KG1 (cell line): ENCODE data around the gene IKZF1.
"Not testable (repeated sequence)": the region's sequence is repeated elsewhere in the genome, so short reads cannot be mapped to it uniquely, and the experiment has no call there.

Experiments used
- DNase-seq: peaks from one replicate; lab custom pipeline; 2025; lab: John Stamatoyannopoulos, UW

IKZF1 gene

DNA sequence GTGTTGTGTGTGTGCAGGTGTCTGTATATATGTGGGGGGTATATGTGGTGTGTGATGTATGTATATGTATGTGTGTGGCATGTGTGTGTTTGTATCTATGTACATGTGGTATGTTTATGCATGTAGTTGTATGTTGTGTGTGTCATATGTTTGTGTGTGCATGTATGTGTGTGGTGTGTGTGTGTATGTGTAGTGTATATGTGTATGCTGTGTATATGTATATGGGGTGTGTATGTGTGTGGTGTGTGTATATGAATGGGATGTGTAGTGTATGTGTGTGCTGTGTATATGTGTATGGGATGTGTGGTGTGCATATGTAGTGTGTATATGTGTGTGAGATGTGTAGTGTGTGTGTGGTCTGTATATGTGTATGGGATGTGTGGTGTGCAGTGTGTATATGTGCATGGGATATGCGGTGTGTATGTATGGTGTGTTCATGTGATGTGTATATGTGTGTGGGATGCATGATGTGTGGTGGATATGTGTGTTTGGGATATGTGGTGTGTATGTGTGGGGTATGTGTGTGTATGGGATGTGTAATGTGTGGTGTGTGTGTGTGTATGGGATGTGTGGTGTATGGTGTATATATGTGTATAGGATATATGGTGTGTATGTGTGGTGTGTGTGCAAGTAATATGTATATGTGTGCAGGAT, 30.0 kb downstream of the IKZF1 start:
- no peak for DNase-seq

DNA sequence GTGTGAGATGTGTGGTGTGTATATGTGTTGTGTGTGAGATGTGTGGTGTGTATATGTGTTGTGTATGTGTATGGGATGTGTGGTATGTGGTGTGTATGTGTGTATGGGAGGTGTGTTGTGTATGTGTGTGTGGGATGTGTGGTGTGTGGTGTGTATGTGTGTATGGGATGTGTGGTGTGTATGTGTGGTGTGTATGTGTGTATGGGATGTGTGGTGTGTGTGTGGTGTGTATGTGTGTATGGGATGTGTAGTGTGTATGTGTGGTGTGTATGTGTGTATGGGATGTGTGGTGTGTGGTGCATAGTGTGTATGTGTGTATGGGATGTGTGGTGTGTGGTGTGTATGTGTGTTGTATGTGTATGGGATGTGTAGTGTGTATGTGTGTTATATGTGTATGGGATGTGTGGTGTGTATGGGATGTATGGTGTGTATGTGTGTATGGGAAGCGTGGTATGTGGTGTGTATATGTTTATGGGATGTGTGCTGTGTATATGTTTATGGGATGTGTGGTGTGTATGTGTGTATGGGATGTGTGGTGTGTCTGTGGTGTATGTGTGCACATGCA, 30.8 kb downstream of the IKZF1 start:
- DNase-seq = no peak

DNA sequence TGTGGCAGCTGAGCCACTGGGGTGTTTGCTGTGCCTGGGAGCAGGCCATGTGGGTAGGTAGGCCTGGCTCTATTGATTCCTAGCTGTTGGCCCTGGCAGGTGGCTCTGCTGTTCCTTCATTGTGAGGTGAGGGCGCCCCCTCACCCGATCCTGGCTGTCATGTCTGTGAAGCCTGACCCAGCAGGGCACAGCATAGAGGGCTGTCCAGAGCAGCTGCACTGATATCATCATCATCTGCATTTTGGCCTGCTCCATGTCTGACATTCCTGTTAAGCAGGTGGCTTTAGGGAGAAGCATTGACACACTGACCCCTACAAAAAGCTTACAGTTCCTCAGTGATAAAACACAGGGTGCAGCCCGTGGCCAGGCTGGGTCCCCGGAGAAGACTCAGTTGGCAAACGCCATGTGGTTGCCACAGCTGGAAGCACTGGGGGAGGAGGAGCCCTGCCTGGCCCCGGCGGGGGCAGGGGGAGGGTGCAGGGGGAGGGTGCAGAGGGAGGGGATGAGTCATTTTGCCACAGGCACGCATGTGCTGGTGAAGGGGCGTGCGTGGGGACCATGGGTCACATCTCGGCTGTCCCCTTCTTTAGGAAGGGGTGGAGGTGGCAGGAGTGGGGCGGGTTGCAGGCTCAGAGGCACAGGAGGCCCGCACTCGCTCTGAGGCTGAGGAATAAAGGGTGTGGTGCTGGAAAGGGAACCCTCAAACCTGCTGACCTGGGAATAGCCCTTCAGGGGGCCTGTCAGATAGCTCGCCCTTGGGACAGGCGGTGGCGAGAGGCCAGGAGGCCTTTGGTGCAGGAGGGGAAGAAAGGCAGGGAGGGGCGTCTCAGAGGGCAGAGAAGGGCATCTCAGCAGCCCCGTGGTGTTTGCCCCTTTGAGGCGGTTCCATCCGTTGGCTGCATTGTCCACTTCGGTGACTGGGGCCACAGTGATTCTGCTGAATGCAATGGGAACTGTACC, 31.6 kb downstream of the IKZF1 start:
- DNase-seq = no peak

DNA sequence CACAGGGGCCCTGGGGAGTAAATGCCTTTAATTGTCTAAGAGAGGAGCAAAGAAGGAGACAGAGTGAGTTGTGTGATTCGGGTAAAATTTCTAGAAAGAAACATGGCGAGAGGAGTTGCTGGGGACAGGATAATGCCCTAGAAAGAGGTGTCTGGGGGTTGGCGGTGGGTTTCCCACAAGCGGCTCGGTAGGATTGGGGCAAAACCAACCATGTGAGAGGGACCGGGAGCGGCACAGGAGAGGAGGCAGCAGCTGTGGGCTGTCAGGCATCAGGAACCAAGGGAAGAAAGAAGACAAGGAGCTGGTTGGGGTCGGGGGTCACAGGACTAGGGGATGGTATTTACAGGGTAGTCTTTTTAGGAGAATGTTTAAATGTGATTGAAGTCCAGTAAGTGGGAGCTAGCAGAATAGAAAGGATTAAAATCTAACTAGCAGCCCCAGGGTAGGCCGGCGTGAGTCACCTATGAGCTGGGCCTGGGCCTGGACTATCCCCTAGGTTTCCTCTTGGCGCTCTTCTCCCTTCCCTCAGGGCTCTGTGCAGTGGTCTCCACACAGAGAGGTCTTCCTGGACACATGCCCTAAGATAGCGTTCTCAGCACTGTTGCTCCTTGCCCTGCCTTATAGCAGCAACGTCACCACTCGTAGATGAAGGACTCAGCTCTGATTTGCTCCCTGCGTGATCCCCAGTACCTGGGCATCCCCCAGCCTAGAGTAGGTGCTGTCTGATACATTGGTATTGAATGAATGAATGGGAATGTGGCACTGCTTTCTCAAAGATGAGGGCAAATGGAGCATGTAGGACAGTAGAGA, 32.6 kb downstream of the IKZF1 start:
- DNase-seq = no peak

DNA sequence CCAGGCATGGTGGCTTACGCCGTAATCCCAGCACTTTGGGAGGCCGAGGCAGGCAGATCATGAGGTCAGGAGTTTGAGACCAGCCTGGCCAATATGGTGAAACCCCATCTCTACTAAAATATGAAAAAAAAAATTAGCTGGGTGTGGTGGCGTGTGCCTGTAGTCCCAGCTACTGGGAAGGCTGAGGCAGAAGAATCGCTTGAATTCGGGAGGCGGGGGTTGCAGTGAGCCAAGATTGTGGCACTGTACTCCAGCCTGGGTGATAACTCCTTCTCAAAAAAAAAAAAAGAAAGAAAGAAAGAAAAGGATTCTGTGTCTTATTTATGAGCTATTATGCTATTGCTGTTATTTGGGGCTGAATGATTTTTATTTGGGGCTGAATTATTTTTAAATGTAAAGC, 35.0 kb downstream of the IKZF1 start:
- not testable (repeated sequence) for DNase-seq

DNA sequence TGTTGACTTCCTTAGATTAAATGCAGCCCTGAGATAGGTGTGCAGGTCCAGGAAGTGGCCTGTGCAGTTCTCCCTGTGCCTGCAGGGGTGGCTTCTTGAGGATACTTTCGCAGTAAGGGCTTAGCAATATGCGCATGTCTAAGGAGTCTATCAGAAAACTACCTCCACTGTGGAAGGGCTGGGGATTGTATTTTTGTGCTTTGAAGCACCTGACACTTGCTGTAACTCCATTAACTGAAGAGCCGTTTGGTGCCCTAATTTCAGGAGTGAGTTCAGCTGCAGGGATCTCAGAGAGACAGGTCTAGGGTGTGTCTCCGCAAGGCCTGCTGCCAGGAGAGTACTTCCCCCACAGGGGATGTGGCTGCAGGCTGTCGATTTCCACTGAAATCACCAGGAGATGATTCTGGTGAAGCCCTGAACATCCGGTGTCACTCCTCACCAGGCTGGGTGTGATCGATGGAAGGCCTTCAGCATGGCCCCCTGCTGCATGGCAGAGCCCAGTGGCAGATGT, 35.5 kb downstream of the IKZF1 start:
- no peak for DNase-seq

DNA sequence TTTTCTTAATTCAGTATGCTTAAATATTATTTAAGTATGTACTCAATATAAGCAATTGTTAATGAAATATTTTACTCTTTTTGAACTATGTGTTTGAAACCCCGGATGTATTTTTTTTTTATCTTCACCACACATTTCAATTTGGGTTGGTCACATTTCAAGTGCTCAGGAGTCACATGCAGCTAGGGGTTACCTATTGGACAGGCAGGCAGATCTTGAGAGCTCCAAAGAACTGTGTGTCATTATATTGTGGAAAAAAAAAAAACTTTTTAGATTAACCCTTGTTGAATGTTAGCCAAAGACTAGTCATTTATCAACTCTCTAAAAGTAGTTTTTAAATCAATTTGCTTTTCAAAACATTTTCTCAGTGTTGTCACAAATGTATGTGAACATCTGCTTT, 37.2 kb downstream of the IKZF1 start:
- DNase-seq = no peak

DNA sequence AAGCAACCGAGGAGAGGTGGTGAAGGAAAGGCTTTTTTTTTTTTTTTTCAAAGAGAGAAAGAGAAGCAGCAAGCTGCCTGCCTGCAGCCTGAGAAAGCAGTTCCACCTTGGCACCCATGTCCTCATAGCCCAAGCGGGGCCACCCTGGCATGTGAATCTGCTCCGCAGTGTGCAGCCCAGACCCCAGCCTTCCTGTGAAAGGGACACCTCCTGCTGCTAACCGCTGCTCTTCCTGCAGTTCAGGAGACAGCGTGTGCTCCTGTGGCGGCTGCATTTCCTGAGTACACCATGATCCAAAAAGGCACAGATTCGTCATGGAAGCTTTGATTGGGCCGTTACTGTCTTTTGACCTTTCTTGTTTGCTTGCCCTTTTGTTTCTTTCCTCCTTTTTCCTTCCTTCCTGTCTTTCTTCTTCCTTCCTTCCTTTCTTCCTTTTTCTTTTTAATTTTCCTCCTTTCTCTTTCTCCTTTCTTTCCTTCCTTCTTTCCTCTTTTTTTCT, 38.1 kb downstream of the IKZF1 start:
- DNase-seq = no peak

DNA sequence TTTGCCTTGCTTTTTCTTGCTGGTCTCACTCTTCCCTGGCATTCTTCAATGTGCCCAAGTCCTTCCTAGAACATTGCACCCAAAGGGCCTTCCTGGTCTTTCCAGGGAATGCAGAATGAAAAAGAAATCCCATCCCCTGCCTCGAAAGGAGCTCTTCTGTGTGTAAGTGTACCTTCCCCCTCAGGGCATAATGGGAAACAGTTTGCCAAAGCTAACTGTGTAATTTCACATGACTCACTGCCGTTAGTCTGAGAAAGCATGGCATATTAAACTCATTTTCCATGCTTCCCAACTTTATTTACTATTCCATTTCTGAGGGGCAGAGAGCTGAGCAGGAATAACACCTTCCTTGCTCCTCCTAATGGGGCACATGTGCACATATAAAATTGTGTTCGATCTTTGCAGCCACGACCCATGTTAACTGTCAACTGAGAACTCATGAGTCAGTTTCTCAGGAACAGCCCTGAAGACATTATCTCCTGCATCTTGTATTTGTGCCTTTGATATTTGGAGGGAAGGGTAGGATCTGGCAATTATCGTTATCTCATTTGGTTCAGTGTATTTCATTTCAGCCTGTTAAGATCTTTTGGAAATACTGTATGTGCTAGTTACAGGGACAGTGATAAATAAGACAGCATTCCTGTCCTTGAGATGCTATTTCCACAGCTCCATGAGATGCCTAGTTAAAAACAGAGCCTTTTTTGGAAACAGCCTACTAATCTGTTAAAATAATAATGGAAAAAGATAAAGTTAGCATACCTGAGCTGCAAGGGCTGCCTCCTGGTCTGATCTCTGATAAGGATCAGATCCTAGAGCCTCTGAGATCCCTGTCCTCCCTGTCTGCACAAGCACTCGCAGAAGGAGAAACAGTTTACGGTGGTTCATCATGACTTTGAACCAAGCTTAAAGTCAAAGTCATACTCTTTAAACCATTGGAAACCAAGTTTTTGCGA, 42.3 kb downstream of the IKZF1 start:
- DNase-seq = no peak

DNA sequence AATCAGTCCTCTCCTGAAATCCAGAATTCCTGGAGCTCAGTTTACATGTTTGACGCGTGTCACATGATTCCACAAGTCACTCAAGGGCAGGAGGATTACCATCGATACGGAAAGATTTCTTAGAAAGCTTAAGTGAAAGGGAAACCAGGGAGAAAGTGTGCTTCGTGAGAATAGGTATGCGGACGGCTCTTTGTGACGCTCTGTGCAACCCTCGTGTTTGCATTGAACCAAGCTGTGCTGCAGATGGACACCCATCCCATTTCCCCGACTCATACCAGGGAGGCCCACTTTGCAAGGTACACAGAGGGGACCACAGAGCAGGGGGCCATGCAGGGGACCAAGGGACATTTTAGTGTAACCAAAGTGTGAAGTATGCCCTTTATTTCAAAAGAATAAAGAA, 43.2 kb downstream of the IKZF1 start:
- DNase-seq = no peak

DNA sequence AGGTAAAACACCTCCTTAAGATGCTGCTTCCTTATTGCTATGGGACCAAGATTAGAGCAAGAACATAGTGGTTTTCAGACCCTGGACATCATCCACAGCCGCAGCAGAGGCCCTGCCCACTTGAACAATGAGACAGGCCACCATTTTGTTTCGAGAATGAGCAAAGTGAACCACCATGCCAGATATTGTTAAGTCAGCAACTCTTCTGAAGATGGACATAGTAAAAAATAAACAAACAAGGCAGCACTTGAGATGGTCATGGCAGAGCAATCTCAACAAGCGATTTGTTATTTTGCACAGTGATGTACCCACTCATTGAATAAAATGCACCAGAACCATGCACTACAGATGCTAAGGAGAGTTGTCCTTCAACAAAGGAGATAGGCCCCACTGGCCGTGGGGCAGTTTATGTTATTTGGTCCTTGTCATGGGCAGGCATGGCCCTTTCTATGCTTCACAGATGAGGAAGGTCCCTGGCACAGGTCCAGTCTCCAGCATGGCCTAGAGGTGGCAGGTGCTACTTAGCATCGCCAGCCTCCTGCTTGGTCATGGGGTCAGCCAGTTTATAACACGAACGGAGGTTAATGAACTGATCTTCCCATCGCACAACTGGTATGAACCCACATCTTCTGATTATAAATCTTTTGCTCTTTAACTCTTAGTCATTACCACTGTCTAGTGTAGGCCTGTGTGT, 44.1 kb downstream of the IKZF1 start:
- no peak for DNase-seq

DNA sequence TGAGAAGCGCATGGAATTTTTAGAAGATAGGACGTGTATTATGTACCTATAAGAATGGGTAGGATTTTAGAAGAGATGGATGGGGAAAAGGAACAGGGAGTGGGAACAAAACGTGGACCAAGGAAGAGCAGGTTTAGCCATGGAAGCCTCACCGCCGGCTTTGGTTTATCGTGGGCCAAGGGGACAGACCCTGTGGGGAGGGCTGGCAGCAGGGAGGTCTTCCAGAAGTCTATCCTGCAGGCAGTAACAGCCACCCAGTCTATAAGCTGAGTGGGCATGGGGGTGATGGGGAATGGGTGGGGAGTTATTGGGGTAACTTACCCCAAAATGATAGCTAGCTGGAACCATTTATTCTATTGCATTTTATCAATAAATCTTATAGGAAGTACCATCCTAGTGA, 44.9 kb downstream of the IKZF1 start:
- DNase-seq = no peak

DNA sequence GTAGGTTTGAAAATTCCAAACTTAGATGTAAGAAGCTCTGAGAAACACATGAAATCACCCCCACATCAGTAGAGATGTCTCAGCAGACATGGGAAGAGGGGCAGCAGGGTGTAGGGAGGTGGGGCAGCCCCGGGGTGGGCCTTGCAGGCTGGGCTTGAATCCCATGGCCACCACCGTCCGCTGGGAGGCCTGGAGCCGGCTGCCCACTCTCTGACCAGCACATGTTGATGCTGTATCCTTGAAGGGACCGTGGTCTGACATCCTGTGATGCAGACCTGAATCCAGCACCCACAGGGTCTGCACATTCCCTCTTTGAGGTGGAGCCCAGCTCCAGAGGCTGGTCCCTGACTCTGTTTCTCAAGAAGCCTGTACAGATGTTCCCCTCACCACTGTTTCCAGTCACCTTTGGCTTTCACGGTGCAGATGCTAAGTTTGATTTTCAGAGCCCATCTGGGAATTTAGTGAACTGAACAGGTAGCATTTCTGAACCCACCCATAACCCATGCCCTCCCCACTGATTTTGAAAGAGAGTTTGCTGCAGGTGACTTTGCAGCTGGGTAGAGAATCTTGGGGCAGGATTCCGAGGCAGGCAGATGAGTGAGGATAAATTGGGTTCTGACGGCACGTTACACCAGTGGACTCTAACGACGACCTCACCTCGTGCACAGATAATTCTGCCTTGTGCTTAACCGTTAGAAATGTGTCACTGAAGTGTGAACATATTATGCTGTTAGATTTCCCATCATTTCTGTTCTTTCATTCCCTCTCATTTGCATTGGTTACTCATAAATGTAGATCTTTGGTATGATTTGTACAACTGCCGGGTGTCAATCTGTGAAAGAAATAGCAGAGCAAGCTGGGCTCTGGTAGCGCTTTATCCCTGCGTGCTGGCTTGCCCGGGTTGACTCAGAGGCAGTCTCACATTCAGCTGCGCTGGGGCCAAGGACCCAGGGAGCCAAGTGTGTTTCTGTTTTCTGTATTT, 45.7 kb downstream of the IKZF1 start:
- no peak for DNase-seq

DNA sequence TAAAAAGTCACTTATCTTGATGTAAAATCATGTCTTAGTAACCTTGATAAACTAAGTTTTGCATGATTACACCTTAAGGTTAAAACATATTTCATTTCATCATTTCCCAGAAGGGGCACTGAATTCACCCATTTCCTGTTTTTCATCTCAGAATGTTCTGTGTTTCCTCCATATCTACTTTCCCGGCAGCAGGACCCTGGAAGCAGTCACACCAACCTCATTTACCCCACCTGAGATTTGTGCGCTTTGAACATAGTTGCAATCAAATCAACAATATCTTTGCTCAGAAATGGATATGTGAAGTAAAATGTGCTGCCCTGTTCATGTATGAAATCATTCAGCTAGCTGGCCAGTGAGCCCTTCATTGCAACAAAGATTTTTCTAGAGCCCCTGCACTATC, 46.8 kb downstream of the IKZF1 start:
- DNase-seq = no peak

DNA sequence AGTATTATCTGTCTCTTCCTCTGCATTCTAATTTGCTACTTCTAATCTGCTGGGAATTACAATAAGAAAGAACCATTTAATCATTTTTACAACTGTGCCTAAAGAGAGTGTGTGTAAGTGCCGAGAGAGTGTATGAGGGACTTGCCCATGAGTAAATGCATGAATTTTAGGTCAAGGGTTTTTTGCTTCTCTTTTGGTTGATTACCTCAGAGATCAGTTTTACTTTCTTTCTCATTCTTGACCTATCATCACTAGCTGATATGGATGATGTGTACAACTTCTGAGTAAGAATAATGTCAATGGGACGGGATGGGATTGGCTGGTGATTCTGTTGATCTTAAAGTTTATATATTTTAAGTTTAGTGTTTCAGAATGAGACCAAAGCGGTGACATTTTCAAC, 47.8 kb downstream of the IKZF1 start:
- no peak for DNase-seq

DNA sequence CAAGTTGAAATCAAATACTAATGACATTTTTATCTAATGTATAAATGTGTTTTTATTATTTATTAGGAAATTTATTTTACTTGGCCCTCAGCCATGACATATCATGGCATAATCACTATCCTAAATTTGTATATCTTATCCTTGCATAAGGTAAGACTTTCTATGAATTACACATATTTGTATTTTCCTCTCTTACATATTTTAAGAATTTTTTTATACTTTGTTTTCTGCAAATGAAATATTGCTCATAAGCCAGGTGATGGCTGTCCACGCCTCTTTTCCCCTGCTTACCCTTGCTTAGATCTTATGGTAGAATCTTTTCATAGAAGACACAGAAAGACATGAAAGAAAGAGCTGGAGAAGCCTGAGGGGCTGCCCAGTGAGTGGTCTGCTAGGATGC, 48.2 kb downstream of the IKZF1 start:
- no peak for DNase-seq

DNA sequence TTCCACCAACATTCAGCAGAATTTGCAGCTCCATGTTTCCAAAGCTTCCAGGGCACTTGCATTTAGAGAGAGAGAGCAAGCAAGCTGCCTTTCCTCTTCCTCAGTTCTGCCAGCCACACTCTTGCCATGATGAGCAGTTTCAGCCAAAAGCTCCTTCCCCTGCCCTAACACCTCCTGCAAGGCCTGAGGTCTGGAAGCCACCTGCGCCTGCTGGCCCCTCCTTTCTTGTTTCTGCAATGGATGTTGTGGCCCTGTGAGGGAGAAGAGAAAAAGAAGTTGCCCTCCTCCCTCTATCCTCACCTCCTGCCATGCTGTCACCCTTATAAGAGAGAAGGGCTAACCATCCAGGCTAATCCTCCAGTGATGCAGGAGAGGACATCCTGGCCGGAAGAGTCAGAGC, 48.7 kb downstream of the IKZF1 start:
- no peak for DNase-seq

DNA sequence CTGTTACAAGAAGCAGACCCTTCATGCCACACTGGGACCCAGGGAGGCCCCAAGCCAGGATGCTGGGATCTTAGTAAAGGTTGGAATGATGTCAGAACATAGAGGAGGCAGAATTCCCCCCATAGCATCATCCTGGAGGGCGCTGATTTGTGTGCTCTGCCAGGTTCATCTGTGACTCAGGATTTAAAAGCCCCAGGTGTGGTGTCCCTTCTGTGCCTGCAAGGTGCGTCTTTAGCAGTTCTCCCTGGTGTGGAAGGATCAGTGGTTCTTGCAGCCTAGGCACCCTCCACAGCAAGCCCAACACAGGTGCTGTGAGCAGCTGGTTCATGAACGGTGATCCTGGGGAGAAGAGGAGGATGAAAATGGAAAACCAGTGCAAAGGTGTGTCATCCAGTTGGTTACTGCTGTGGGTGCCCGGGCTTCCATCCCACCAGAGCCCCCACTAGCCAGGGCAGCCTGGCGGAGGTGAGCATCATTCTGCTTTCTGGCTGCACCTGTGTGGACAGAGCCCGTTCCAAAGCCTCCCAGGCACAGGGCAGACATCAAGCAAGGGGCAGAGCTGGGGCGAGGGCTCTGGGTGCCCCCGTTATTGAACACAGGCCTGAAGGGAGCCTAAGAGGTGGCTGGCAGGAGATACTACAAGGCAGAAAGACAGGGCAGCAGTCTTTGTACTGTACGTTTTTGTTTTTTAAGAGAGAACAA, 49.5 kb downstream of the IKZF1 start:
- DNase-seq = no peak
